HK-2 (cell line): ENCODE measurements around the gene UBE2Q2.

ENCODE experiments used
- DNase-seq: peaks from one replicate; pipeline ENCODE4 v3.0.0-alpha.2; 2018; ENCODE audit not compliant: unreplicated experiment

The UBE2Q2 gene

GRCh38 chr15:75923756-75924155 is 80.5 kb downstream of the UBE2Q2 start:
- no peak for DNase-seq

GRCh38 chr15:75924576-75924975 is 81.3 kb downstream of the UBE2Q2 start:
- no peak for DNase-seq

DNA sequence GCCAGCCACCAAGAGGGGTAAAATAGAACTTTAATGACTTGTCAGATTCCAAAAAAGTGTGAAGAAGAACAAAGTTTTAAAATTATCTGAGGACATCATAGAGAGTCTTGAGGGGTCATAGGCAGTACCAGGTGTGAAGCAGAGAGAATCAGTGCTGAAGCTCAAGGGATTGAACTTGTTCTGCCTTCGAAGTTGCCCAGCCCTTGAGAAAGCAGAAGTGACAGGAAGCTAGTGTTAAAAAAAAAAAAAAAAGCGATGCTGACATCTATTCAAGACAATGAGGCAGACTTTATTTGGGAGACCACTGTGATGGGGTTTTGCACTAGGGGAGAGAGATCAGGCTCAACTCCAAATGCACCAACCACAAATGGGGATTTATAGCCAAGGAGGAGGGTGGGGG is 82.2 kb downstream of the UBE2Q2 start:
- DNase-seq = no peak

- no peak for DNase-seq
These were observed 83.7 kb downstream of the UBE2Q2 start for GRCh38 chr15:75926931-75927330.

DNA sequence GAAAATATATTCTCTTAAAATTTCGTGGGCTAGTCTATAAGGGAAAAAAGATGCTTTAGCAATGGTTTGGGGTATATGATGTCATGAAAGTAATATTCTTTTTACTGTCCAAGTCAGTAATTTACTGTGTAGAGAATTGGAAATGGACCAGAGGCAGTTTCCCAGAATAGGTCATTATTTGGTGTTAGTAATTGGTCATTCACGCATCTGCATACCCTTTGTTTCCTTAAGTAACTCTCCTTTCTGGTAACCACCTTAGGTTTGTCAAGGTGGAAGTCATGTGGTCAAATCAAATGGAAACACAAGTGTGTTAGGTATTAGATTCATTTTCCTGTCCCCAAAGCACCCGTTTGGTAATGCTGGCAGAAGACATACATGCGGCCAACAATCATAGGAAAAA is 84.4 kb downstream of the UBE2Q2 start:
- DNase-seq = no peak

- no peak for DNase-seq
These were observed 85.7 kb downstream of the UBE2Q2 start for GRCh38 chr15:75928680-75929608.

DNA sequence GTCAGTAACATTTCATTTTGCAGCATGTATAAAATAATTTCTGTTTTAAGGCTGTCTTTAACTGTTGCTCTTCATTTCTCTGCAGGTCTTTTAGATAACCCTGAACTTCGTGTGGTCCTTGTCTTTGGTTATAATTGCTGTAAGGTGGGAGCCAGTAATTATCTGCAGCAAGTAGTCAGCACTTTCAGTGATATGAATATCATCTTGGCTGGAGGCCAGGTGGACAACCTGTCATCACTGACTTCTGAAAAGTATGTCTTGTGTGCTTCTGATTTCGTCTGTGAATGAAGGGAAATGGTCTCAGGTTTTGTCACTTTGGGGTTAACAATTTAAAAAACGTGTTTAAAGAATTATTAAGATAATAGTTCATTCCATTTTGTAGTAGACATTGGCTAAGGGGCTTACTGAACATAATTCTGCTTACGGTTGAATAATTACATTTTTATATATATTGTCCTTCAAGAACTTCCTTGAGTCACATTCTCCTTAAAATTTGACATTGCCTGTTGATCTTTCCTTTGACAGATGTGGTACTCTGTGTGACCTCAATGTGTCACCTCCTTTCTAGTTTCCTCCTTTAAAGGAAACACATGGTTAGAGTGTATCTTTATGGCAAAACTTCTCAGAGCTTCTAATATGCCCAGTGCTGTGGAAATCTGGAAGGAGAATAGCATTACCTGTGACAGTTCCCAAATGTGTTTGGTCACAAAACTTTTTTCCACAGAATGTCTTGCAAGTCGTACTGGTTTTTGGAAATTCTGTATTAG is 86.7 kb downstream of the UBE2Q2 start:
- no peak for DNase-seq

- no peak for DNase-seq
These were observed 87.6 kb downstream of the UBE2Q2 start for GRCh38 chr15:75930866-75931265.

DNA sequence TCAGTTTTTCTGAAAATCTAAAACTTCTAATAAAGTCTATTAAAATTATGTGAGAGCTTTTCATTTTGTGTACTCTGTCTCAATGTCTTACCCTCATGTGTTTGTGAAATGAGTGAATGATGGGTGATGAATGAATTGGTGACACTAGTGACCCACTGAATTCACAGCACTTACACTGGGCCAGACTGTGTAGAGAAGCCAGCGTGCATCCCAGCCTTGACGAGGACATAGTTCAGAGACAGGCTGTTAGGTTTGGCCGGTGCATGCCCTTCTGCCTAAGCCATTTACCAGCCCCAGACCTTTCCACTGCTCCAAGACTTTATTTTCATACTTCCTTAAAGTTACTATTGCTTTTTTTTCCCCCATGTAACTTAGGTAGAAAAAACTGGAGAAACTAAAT is 99.2 kb downstream of the UBE2Q2 start:
- DNase-seq = no peak

- no peak for DNase-seq
These were observed 100.0 kb downstream of the UBE2Q2 start for GRCh38 chr15:75943246-75943645.

DNA sequence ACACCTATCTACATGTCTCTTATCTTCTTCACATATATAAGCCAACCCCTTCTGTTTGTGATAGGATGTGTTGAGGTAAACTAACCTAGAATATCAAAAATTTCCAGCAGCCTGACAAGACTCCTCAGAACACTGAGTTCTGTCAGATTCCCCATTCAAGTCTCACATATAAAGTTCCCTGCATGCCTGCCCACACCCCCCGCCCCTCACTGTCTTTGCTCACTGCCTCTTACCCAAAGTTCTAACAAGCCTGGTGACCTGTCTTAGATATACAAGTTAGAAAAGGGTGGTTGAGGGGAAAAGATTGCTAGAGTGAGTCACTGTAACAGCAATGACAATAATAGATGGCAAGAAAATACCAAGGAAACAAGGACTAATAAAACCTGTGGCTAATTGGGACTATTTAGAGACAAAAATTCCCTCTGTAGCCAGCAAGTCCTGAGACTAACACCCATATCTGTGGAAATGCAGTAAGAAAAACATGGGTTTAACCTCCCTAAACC is 100.5 kb downstream of the UBE2Q2 start:
- no peak for DNase-seq

GRCh38 chr15:75945953-75946352 is 102.7 kb downstream of the UBE2Q2 start:
- DNase-seq = no peak

- DNase-seq = no peak
These were observed 103.8 kb downstream of the UBE2Q2 start for GRCh38 chr15:75947092-75947491.

DNA sequence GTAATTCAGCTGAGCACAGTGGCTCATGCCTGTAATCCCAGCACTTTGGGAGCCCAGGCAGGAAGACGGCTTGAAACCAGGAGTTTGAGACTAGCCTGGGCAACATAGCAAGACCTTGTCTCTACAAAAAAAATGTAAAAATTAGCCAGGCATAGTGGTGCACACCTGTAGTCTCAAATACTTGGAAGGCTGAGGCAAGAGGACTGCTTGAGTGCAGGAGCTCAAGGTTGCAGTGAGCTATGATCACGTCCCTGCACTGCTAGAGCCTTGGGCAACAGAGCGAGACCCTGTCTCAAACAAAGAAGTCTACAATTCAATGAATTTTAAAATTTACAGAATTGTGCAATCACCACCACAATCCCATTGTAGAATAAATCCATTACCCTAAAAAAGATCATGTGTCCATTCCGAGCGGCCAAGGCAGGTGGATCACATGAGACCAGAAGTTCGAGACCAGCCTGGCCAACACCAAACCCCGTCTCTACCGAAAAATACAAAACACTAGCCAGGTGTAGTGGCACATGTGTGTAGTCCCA is 105.6 kb downstream of the UBE2Q2 start:
- DNase-seq = no peak
